ENCODE measurements around the gene UBE2H. TPM values are rescaled to one million over a fixed set of nuclear protein-coding genes. Genes with fewer than 3 reads are reported as not detected.
A peak's percentile ranks its signal among the peaks of the same experiment; 100 is the strongest.
"Not testable (repeated sequence)": the region's sequence is repeated elsewhere in the genome, so short reads cannot be mapped to it uniquely, and the experiment has no call there.

The UBE2H gene
- total RNA-seq, 2 donors from 2014 or later, result 30.0 to 35.5 TPM

GRCh38 chr7:129845972-129846327, 106.8 kb downstream of the UBE2H start:
- DNase-seq (ENCODE audit: low spot score in 2 of 2) (no peak), ATAC-seq (peak in 1 of 2 donors; percentile 60)
- H3K9me3 Mint-ChIP-seq, result no peaks in the 10 kb centered on the region
- H3K27ac Mint-ChIP-seq, result no peak overlapping the region
- H3K36me3 Mint-ChIP-seq, result peaks cover 0 to 6% of the 10 kb centered on the region in 2 donors

GRCh38 chr7:129845178-129845971, 107.4 kb downstream of the UBE2H start:
- DNase-seq (ENCODE audit: low spot score in 2 of 2) (no peak), ATAC-seq (peak in 1 of 2 donors; percentile 19)
- Mint-ChIP-seq H3K36me3 (peaks cover 0 to 6% of the 10 kb centered on the region in 2 donors), H3K27ac (no peak overlapping the region), H3K9me3 (no peaks in the 10 kb centered on the region)

DNA sequence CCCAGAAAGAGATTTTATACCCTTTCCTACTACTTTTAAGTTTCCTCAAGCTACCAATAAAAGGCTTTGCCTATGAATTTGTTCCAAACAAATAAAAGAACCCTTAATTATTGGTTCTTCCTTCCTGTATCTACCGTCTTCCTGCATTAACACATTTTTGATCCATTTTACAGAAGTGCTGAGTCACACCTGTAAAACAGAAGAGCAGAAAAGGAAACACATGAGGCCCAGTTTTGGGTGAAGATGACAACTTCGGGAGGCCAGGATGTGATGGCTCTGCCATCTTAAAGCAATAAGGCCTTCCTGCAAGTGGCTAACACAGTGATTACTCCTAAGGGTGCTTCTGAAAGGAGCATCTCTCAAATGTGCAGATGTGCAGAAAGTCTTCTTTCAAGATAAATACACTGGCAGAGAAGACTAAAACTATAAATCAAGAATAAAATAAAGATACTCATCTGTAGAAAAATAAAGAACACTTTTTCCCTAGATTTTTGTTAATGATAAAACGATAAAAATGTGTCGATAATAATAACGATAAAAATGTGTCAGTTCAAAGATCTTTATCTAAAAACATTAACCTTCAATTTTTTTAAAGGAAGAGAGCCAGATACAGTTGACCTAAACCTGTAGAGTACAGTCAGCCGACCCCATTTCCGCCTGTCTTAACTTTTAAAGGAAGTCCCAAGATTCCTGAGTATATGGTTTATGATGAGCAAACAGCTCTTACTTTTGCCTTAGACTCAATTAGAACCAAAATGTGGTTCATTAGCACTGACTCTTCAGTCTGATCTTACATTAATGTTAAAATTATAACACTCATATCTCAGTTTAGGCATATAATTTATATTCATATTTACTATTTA, 108.6 kb downstream of the UBE2H start:
- peak; percentile 41 to 48 for ATAC-seq
- H3K27ac Mint-ChIP-seq, result peak overlapping the region; percentile 24 to 77

GRCh38 chr7:129843365-129843898, 109.3 kb downstream of the UBE2H start:
- no peak for DNase-seq (ENCODE audit: low spot score in 2 of 2)
- H3K27ac Mint-ChIP-seq, result peak overlapping the region in 1 of 2 donors; percentile 77
- H3K36me3 Mint-ChIP-seq, result peaks cover 0 to 6% of the 10 kb centered on the region in 2 donors

More for the DNA sequence above, 108.6 kb downstream of the UBE2H start:
- Mint-ChIP-seq H3K9me3 (no peaks in the 10 kb centered on the region), H3K36me3 (peaks cover 0 to 6% of the 10 kb centered on the region in 2 donors)
- DNase-seq (ENCODE audit: low spot score in 2 of 2), result no peak

DNA sequence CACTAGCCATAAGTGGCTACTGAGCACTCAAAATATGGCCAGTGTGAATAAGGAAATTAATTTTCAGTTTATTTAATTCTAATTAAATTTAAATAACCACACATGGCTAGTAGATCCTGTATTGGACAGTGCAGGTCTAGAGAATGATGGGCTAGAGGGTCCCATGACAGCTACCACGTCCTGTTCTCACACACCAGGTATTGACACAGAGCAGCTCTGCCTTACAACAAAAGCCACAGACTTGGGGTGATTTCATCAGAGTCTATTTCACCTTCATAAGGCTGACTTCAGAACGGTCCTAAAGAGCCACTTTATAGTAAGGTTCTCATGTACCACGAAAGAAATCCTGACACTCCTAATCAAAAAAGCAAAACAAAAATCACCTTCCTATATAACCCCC, 111.3 kb downstream of the UBE2H start:
- Mint-ChIP-seq H3K27ac (no peak overlapping the region), H3K9me3 (no peaks in the 10 kb centered on the region), H3K36me3 (peaks cover 0 to 6% of the 10 kb centered on the region in 2 donors)
- ATAC-seq, result peak in 1 of 2 donors; percentile 45
- DNase-seq (ENCODE audit: low spot score in 2 of 2), result no peak

More at GRCh38 chr7:129843365-129843898, 109.3 kb downstream of the UBE2H start:
- H3K9me3 Mint-ChIP-seq, result no peaks in the 10 kb centered on the region
- ATAC-seq, result no peak

- Mint-ChIP-seq H3K27ac (no peak overlapping the region), H3K9me3 (no peaks in the 10 kb centered on the region), H3K36me3 (peaks cover 0 to 6% of the 10 kb centered on the region in 2 donors)
- peak in 1 of 2 donors; percentile 59 for ATAC-seq
- no peak for DNase-seq (ENCODE audit: low spot score in 2 of 2)
Observed at GRCh38 chr7:129840757-129841156, 112.0 kb downstream of the UBE2H start.

DNA sequence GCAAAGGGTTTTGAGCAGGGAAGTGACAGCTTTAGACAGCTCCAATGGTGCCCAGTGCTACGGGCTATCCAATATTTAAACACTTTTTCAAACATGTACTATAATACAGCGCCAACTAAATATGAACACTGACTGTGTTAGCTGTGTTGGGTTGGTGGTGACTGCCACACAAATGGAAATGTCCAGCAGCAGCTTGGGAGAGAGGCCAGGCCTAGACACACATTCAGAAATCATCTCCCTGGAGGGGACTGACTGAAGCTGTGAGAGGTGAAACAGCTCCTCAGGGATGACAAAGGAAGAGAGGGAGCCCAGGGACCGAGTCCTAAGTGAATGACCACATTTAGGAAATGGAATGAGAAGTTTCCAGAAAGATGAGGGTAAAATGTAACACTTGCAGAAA, 115.8 kb downstream of the UBE2H start:
- DNase-seq (ENCODE audit: low spot score in 2 of 2), result no peak
- H3K36me3 Mint-ChIP-seq, result no peaks in the 10 kb centered on the region
- ATAC-seq, result no peak
- H3K9me3 Mint-ChIP-seq, result no peaks in the 10 kb centered on the region
- peak overlapping the region; percentile 51 to 53 for H3K27ac Mint-ChIP-seq

- DNase-seq (ENCODE audit: low spot score in 2 of 2), result no peak
- H3K27ac Mint-ChIP-seq, result no peak overlapping the region
Observed at GRCh38 chr7:129835569-129835968, 117.2 kb downstream of the UBE2H start.

DNA sequence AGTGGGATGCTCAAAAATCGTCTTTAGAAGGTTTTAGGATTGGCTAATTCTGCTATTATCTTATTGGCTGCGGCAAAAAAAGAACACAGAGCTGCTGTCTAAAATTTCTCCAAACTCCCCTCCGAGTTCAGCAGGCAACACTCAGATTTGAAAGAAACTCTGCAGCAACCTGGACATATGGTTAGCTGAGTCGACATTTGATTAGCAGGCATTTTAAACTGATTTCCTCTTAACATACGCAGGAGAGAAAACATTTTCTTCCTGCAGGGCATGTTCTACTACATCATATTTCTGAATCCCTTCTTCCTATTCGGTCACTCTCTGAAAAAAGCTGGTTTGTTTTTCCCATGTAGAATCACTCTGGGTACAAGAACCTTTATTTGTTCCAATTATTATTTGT, 119.4 kb downstream of the UBE2H start:
- ATAC-seq; H3K27ac Mint-ChIP-seq; H3K9me3 Mint-ChIP-seq; DNase-seq (ENCODE audit: low spot score in 2 of 2); H3K36me3 Mint-ChIP-seq: not testable (repeated sequence)

More at GRCh38 chr7:129835569-129835968, 117.2 kb downstream of the UBE2H start:
- no peaks in the 10 kb centered on the region for H3K9me3 Mint-ChIP-seq
- ATAC-seq, result no peak
- no peaks in the 10 kb centered on the region for H3K36me3 Mint-ChIP-seq

DNA sequence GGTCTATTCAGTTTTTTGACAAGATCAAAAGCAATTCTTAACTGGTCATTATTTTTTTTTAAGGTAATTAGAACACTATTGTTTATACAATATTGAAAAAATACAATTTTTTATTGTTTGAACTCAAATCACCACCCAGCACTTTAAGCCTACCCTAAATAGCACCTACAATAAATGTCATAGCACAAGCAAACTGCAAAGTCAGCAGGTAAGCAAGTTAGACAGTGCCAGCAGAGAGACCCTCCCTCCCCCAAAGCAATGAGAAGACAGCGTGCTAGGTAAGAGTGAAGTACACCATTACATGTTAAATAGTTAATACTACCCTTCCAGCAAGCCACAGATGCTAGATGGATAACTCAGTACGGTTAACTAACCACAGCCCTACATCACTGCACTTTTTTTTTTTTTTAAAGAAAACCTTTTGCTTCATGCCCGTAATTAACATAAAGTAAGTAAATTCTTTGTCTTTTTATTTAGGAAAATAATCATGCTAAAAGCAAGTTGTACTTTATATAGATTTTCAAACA, 120.0 kb downstream of the UBE2H start:
- H3K36me3 Mint-ChIP-seq, result no peaks in the 10 kb centered on the region
- ATAC-seq (no peak), DNase-seq (ENCODE audit: low spot score in 2 of 2) (no peak)
- no peaks in the 10 kb centered on the region for H3K9me3 Mint-ChIP-seq
- peak overlapping the region; percentile 17 to 33 for H3K27ac Mint-ChIP-seq

GRCh38 chr7:129832282-129832681, 120.5 kb downstream of the UBE2H start:
- H3K36me3 Mint-ChIP-seq, result no peaks in the 10 kb centered on the region
- no peak for DNase-seq (ENCODE audit: low spot score in 2 of 2)
- ATAC-seq, result no peak
- peak overlapping the region; percentile 17 to 33 for H3K27ac Mint-ChIP-seq
- no peaks in the 10 kb centered on the region for H3K9me3 Mint-ChIP-seq

GRCh38 chr7:129831424-129832058, 121.2 kb downstream of the UBE2H start:
- DNase-seq (ENCODE audit: low spot score in 2 of 2), result no peak
- Mint-ChIP-seq H3K36me3 (no peaks in the 10 kb centered on the region), H3K27ac (peak overlapping the region in 1 of 2 donors; percentile 17), H3K9me3 (no peaks in the 10 kb centered on the region)
- no peak for ATAC-seq

DNA sequence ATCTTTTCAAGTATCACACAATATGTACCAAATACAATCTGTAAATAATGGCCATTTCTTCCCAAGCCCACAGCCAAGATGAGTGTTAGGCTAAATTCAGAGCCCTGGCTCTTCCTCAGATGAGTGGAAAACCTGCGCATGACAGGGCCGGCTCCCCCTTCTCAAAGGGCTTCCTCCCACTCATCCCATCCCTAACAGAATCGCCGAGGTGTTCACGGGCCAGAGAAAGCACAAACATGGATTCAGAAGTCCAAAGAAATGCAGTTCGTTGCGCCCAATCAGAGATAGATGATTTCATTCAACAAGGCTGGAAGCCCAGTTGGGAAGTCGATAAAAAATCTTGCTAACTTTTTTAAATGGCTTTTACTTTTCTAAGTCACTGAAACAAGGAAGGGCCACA, 121.8 kb downstream of the UBE2H start:
- ATAC-seq (no peak), DNase-seq (ENCODE audit: low spot score in 2 of 2) (no peak)
- no peak overlapping the region for H3K27ac Mint-ChIP-seq
- no peaks in the 10 kb centered on the region for H3K9me3 Mint-ChIP-seq
- no peaks in the 10 kb centered on the region for H3K36me3 Mint-ChIP-seq

DNA sequence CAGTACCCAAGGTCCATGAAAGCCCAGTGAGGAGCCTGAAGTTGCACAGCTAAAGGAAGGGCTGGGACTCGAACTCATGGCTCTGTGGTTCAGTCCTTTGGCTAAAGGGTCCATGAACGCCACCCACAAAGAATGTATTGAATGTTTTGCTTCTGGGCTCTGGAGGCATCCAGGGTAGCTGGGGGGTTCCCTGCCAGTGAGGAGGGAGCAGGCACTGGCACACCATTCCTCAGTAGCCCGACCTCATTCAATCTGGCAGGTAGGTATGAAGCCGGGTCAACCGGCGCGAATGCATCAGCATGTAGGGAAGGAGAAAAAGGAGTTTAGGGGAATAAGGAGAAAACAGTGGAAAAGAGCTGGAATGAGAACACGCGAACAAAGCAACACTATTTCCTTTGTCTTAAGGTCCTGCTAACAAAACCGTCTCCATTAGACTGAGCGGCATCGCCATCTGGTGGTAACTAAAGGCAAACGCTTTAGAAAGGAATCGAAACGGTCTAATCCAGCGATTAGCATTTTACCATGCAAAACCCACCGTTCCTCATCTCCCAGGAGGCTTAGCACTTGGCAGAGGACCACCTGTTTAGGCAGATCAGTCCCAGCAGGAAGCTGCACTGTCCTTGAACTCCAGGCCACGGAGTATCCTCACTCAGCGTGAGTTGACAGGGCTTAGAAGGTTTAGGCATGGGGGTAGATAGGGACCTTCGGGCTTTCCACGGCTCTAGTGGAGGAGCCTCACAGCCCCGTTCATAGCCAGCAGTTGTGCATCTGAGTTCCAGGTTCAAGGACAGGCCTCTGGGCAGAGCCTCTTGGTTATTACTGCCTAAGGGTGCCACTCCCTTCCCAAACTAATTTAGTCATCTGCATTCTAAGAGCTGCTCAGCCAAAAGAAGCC, 122.8 kb downstream of the UBE2H start:
- ATAC-seq, result no peak
- Mint-ChIP-seq H3K9me3 (no peaks in the 10 kb centered on the region), H3K36me3 (no peaks in the 10 kb centered on the region), H3K27ac (peak overlapping the region; percentile 4 to 89)
- DNase-seq (ENCODE audit: low spot score in 2 of 2), result peak in 1 of 2 donors; percentile 52

GRCh38 chr7:129828989-129829736, 123.6 kb downstream of the UBE2H start:
- peak overlapping the region; percentile 4 to 89 for H3K27ac Mint-ChIP-seq
- DNase-seq (ENCODE audit: low spot score in 2 of 2) (peak in 1 of 2 donors; percentile 33), ATAC-seq (peak; percentile 30 to 44)
- H3K9me3 Mint-ChIP-seq, result no peaks in the 10 kb centered on the region
- H3K36me3 Mint-ChIP-seq, result no peaks in the 10 kb centered on the region
